Gastrocnemius medialis (tissue), 4 donors: ENCODE measurements around the gene SLC6A1. TPM values are rescaled to one million over a fixed set of nuclear protein-coding genes. Genes with fewer than 3 reads are reported as not detected.

Experiments
- ATAC-seq, 2 donors: fragments of 150-250 bp; one replicate each; pipeline ENCODE4 v1.9.1; 2016
- DNase-seq, 2 donors: peaks; one replicate each; pipeline ENCODE4 v3.0.0-alpha.2; 2019
- H3K27ac ChIP-seq, 4 donors: fragments of 200-600 bp; sonication (generic); 1 replicate in 1 of 4; 2 replicates in 3 of 4; pipeline ENCODE4 v1.5.1; 2016 to 2018; ENCODE audit warnings: mild to moderate bottlenecking in 2 of 4, moderate library complexity in 1 of 4
- H3K27me3 ChIP-seq, 3 donors: fragments of 200-600 bp; sonication (generic) in 2 of 3; 1 replicate in 1 of 3; 2 replicates in 2 of 3; pipeline versions ENCODE4 v1.5.1 to v1.6.0; 2016 to 2019; ENCODE audit warnings: mild to moderate bottlenecking in 1 of 3, moderate library complexity in 1 of 3
- H3K36me3 ChIP-seq, 2 donors: fragments of 200-600 bp; sonication (generic) in 1 of 2; one replicate each; pipeline ENCODE4 v1.5.1; 2017 to 2018
- H3K4me1 ChIP-seq, 2 donors: fragments of 200-600 bp; sonication (generic) in 1 of 2; one replicate each; pipeline ENCODE4 v1.5.1; 2016 to 2017; ENCODE audit warnings: mild to moderate bottlenecking in 2 of 2
- H3K4me3 ChIP-seq, 4 donors: fragments of 200-600 bp; sonication (generic) in 3 of 4; 1 replicate in 1 of 4; 2 replicates in 3 of 4; pipeline ENCODE4 v1.5.1; 2016 to 2019; ENCODE audit warnings: mild to moderate bottlenecking in 2 of 4
- H3K9me3 ChIP-seq, 3 donors: fragments of 200-600 bp; sonication (generic) in 2 of 3; 1 replicate in 1 of 3; 2 replicates in 2 of 3; pipeline ENCODE4 v1.5.1; 2016 to 2019
- POLR2A ChIP-seq, 2 donors: fragments of 450-650 bp; IDR thresholded peaks; one replicate each; pipeline ENCODE4 v1.6.1; 2017; ENCODE audit warnings: antibody characterized with exemption in 2 of 2, mild to moderate bottlenecking in 2 of 2, moderate library complexity in 2 of 2
- in situ Hi-C, 4 donors: fragments of 200-750 bp; cut with MboI; loops; one replicate each; pipeline versions ENCODE4 v1.15.0 to v1.8.0; 2017; ENCODE audit warnings: low sequenced_read_pairs in 4 of 4
- intact Hi-C: fragments of 100-400 bp; cut with DNase I; formaldehyde crosslinking; loops from one replicate; pipeline ENCODE4 v1.15.1; 2023; ENCODE audit warnings: low total_unique reads
- total RNA-seq, 4 donors: library from RNA; depleted of rRNA; stranded (reverse); fragments of >200 nt; gene quantifications; one replicate each; pipeline versions ENCODE4 v1.1.0 to v1.2.3, GENCODE V29; 2016
- TF ChIP-seq, protein P1 (sequence below), 5 experiments: fragments of 450-650 bp in 3 of 5; fragments of 200-600 bp in 2 of 5; sonication (generic) in 2 of 5; IDR thresholded peaks in 4 of 5; conservative IDR thresholded peaks in 1 of 5; 1 replicate in 4 of 5; 2 replicates in 1 of 5; pipeline ENCODE4 v1.5.1; 2016 to 2019; ENCODE audit warnings: antibody characterized with exemption in 5 of 5, mild to moderate bottlenecking in 3 of 5, moderate library complexity in 3 of 5

The SLC6A1 gene
- total RNA-seq, 4 donors from 2014 or later: 0.23 to 0.36 (median 0.31) TPM

- Histone ChIP-seq H3K4me3 (no peak overlapping the region), H3K27ac (no peak overlapping the region), H3K27me3 (peaks cover 0 to 10% (median 0%) of the 10 kb centered on the region in 3 donors), H3K36me3 (no peaks in the 10 kb centered on the region), H3K4me1 (peaks cover 20 to 22% of the 10 kb centered on the region in 2 donors), H3K9me3 (no peaks in the 10 kb centered on the region)
- ATAC-seq (no peak), DNase-seq (no peak)
- in situ Hi-C loops: loop anchor here in 2 of 4 donors (5.0 to 25.0 kb wide), 3 partner anchors 102 to 710 kb away; no protein-coding TSS in a partner anchor
- TF ChIP-seq POLR2A (IDR thresholded peaks at IDR 0.05): no peak
- TF ChIP-seq, protein P1, sequence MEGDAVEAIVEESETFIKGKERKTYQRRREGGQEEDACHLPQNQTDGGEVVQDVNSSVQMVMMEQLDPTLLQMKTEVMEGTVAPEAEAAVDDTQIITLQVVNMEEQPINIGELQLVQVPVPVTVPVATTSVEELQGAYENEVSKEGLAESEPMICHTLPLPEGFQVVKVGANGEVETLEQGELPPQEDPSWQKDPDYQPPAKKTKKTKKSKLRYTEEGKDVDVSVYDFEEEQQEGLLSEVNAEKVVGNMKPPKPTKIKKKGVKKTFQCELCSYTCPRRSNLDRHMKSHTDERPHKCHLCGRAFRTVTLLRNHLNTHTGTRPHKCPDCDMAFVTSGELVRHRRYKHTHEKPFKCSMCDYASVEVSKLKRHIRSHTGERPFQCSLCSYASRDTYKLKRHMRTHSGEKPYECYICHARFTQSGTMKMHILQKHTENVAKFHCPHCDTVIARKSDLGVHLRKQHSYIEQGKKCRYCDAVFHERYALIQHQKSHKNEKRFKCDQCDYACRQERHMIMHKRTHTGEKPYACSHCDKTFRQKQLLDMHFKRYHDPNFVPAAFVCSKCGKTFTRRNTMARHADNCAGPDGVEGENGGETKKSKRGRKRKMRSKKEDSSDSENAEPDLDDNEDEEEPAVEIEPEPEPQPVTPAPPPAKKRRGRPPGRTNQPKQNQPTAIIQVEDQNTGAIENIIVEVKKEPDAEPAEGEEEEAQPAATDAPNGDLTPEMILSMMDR (IDR thresholded peaks at IDR 0.05 in 4 of 5, conservative IDR thresholded peaks at IDR 0.05 in 1 of 5): no peak
- intact Hi-C loops: no loop called here
Measured at GRCh38 chr3:10952525-10952924, 40.0 kb upstream of the SLC6A1 start.

GRCh38 chr3:10954740-10955139 is 37.8 kb upstream of the SLC6A1 start:
- Histone ChIP-seq H3K27me3 (peaks cover 0 to 2% (median 0%) of the 10 kb centered on the region in 3 donors), H3K36me3 (no peaks in the 10 kb centered on the region), H3K4me3 (no peak overlapping the region), H3K27ac (no peak overlapping the region), H3K9me3 (no peaks in the 10 kb centered on the region), H3K4me1 (peaks cover 35 to 41% of the 10 kb centered on the region in 2 donors)
- TF ChIP-seq, protein P1 (IDR thresholded peaks at IDR 0.05 in 4 of 5, conservative IDR thresholded peaks at IDR 0.05 in 1 of 5): no peak
- no peak for TF ChIP-seq POLR2A (IDR thresholded peaks at IDR 0.05)
- intact Hi-C loops (no loop called here), in situ Hi-C loops (loop anchor here in 2 of 4 donors (5.0 to 25.0 kb wide), 3 partner anchors 100 to 708 kb away; no protein-coding TSS in a partner anchor)
- ATAC-seq (no peak), DNase-seq (no peak)

GRCh38 chr3:10955711-10956453 is 36.7 kb upstream of the SLC6A1 start:
- Histone ChIP-seq H3K27me3 (no peaks in the 10 kb centered on the region), H3K27ac (peak overlapping the region; percentile 61 to 73 (median 69)), H3K36me3 (no peaks in the 10 kb centered on the region), H3K4me3 (no peak overlapping the region), H3K4me1 (peaks cover 35 to 41% of the 10 kb centered on the region in 2 donors), H3K9me3 (no peaks in the 10 kb centered on the region)
- ATAC-seq: peak; percentile 38 to 43
- TF ChIP-seq POLR2A (IDR thresholded peaks at IDR 0.05): no peak
- TF ChIP-seq, protein P1 (IDR thresholded peaks at IDR 0.05 in 4 of 5, conservative IDR thresholded peaks at IDR 0.05 in 1 of 5): no peak
- in situ Hi-C loops: loop anchor here in 2 of 4 donors (10.0 to 25.0 kb wide), 2 partner anchors 99 to 706 kb away; no protein-coding TSS in a partner anchor
- peak; percentile 40 to 64 for DNase-seq
- intact Hi-C loops: no loop called here

- Histone ChIP-seq H3K36me3 (no peaks in the 10 kb centered on the region), H3K9me3 (no peaks in the 10 kb centered on the region), H3K27me3 (no peaks in the 10 kb centered on the region), H3K4me3 (no peak overlapping the region), H3K4me1 (peaks cover 35 to 41% of the 10 kb centered on the region in 2 donors), H3K27ac (peak overlapping the region; percentile 61 to 73 (median 69))
- in situ Hi-C loops: loop anchor here in 2 of 4 donors (10.0 to 25.0 kb wide), 2 partner anchors 98 to 706 kb away; no protein-coding TSS in a partner anchor
- DNase-seq (no peak), ATAC-seq (no peak)
- intact Hi-C loops: no loop called here
- TF ChIP-seq POLR2A (IDR thresholded peaks at IDR 0.05): no peak
- TF ChIP-seq, protein P1 (IDR thresholded peaks at IDR 0.05 in 4 of 5, conservative IDR thresholded peaks at IDR 0.05 in 1 of 5): no peak
Measured at GRCh38 chr3:10956531-10956930, 36.0 kb upstream of the SLC6A1 start.
